OCI-LY1 (cell line): ENCODE measurements around the gene GOLPH3L.
A peak's percentile ranks its signal among the peaks of the same experiment; 100 is the strongest.

Experiments
- H2AFZ ChIP-seq: fragments of 200-600 bp; sonication (generic), shearing (Covaris generic); 2 replicates; pipeline ENCODE4 v1.6.0; 2014; ENCODE audit warnings: antibody characterized with exemption, mild to moderate bottlenecking, low read length
- H3F3A ChIP-seq: fragments of 200-600 bp; sonication (generic), shearing (Covaris generic); 2 replicates; pipeline ENCODE4 v1.6.0; 2014; ENCODE audit warnings: mild to moderate bottlenecking, antibody characterized with exemption, low read length, moderate library complexity; ENCODE audit not compliant: insufficient read depth
- H3K27ac ChIP-seq: fragments of 200-600 bp; sonication (generic); 2 replicates; pipeline ENCODE4 v1.5.1; 2014; ENCODE audit warnings: low read length, mixed run types, mild to moderate bottlenecking, low read depth; ENCODE audit not compliant: poor library complexity, severe bottlenecking
- H3K27me3 ChIP-seq: fragments of 200-600 bp; sonication (generic); 2 replicates; pipeline ENCODE4 v1.6.0; 2014; ENCODE audit warnings: antibody characterized with exemption, mild to moderate bottlenecking, low read length, moderate library complexity; ENCODE audit not compliant: insufficient read depth
- H3K36me3 ChIP-seq: fragments of 200-600 bp; sonication (generic); 2 replicates; pipeline ENCODE4 v1.6.1; 2014; ENCODE audit warnings: mild to moderate bottlenecking, antibody characterized with exemption, low read length, moderate library complexity, mixed read lengths; ENCODE audit not compliant: insufficient read depth
- H3K4me1 ChIP-seq: fragments of 200-600 bp; sonication (generic); 2 replicates; pipeline ENCODE4 v1.5.1; 2014; ENCODE audit warnings: mild to moderate bottlenecking, low read length, moderate library complexity; ENCODE audit not compliant: insufficient read depth, severe bottlenecking
- H3K4me2 ChIP-seq: fragments of 200-600 bp; sonication (generic), shearing (Covaris generic); 2 replicates; pipeline ENCODE4 v1.6.1; 2014; ENCODE audit warnings: low read length
- H3K4me3 ChIP-seq: fragments of 200-600 bp; sonication (generic); 2 replicates; pipeline ENCODE4 v1.5.1; 2014; ENCODE audit warnings: low read length, low read depth, mild to moderate bottlenecking, mixed read lengths; ENCODE audit not compliant: poor library complexity, severe bottlenecking
- H3K79me2 ChIP-seq: fragments of 200-600 bp; shearing (Covaris generic); 2 replicates; pipeline ENCODE4 v1.6.1; 2016; ENCODE audit warnings: mixed run types, low read length, mixed read lengths; ENCODE audit not compliant: insufficient read depth
- H3K9ac ChIP-seq: fragments of 200-600 bp; sonication (generic), shearing (Covaris generic); 2 replicates; pipeline ENCODE4 v1.6.1; 2014; ENCODE audit warnings: mild to moderate bottlenecking, low read length, mixed read lengths
- H3K9me2 ChIP-seq: fragments of 200-600 bp; sonication (generic), shearing (Covaris generic); 2 replicates; pipeline ENCODE4 v1.6.1; 2014; ENCODE audit warnings: low read depth, mild to moderate bottlenecking, low read length, mixed read lengths
- H3K9me3 ChIP-seq: fragments of 200-600 bp; shearing (Covaris generic); 2 replicates; pipeline ENCODE4 v1.6.1; 2014; ENCODE audit warnings: low read length, mixed read lengths
- H4K20me1 ChIP-seq: fragments of 200-600 bp; sonication (generic), shearing (Covaris generic); 2 replicates; pipeline ENCODE4 v1.6.0; 2016; ENCODE audit warnings: mild to moderate bottlenecking, low read length; ENCODE audit not compliant: insufficient read depth
- EZH2 ChIP-seq: fragments of 200-600 bp; sonication (generic), shearing (Covaris generic); IDR thresholded peaks from 2 replicates; pipeline ENCODE4 v1.8.0; 2017; ENCODE audit warnings: borderline replicate concordance, mixed run types, mild to moderate bottlenecking, antibody characterized with exemption, low read length, moderate library complexity, mixed read lengths
- TF ChIP-seq, protein P1 (sequence below): fragments of 200-600 bp; sonication (generic), shearing (Covaris generic); IDR thresholded peaks from 2 replicates; pipeline ENCODE4 v1.5.1; 2017; ENCODE audit warnings: mild to moderate bottlenecking, antibody characterized with exemption, low read length, moderate library complexity, mixed read lengths

Gene GOLPH3L

GRCh38 chr1:150621497-150622302 lies 75.3 kb downstream of the GOLPH3L start:
- peaks cover 21% of the 10 kb centered on the region for H3K4me1 ChIP-seq
- no peaks in the 10 kb centered on the region for H3F3A ChIP-seq
- no peak overlapping the region for H2AFZ ChIP-seq
- H3K27me3 ChIP-seq, result no peaks in the 10 kb centered on the region
- H3K9me3 ChIP-seq, result no peaks in the 10 kb centered on the region
- peak overlapping the region; percentile 59 for H3K27ac ChIP-seq
- TF ChIP-seq, protein P1, sequence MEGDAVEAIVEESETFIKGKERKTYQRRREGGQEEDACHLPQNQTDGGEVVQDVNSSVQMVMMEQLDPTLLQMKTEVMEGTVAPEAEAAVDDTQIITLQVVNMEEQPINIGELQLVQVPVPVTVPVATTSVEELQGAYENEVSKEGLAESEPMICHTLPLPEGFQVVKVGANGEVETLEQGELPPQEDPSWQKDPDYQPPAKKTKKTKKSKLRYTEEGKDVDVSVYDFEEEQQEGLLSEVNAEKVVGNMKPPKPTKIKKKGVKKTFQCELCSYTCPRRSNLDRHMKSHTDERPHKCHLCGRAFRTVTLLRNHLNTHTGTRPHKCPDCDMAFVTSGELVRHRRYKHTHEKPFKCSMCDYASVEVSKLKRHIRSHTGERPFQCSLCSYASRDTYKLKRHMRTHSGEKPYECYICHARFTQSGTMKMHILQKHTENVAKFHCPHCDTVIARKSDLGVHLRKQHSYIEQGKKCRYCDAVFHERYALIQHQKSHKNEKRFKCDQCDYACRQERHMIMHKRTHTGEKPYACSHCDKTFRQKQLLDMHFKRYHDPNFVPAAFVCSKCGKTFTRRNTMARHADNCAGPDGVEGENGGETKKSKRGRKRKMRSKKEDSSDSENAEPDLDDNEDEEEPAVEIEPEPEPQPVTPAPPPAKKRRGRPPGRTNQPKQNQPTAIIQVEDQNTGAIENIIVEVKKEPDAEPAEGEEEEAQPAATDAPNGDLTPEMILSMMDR, result peak; percentile 78
- no peak for TF ChIP-seq EZH2
- no peak overlapping the region for H3K4me2 ChIP-seq
- no peaks in the 10 kb centered on the region for H3K79me2 ChIP-seq
- H3K36me3 ChIP-seq, result peaks cover 89% of the 10 kb centered on the region
- no peaks in the 10 kb centered on the region for H4K20me1 ChIP-seq
- no peaks in the 10 kb centered on the region for H3K9me2 ChIP-seq
- no peak overlapping the region for H3K9ac ChIP-seq
- H3K4me3 ChIP-seq, result no peak overlapping the region

GRCh38 chr1:150620919-150621318 lies 76.0 kb downstream of the GOLPH3L start:
- Histone ChIP-seq H3K27ac (no peak overlapping the region), H3K4me3 (no peak overlapping the region), H3K4me2 (no peak overlapping the region), H3K79me2 (no peaks in the 10 kb centered on the region), H3K9me3 (no peaks in the 10 kb centered on the region), H3F3A (no peaks in the 10 kb centered on the region), H3K36me3 (peaks cover 85% of the 10 kb centered on the region), H3K9me2 (no peaks in the 10 kb centered on the region), H2AFZ (no peak overlapping the region), H3K4me1 (peaks cover 21% of the 10 kb centered on the region), H4K20me1 (no peaks in the 10 kb centered on the region), H3K27me3 (no peaks in the 10 kb centered on the region), H3K9ac (no peak overlapping the region)
- TF ChIP-seq, protein P1, result no peak
- no peak for TF ChIP-seq EZH2

GRCh38 chr1:150619576-150620509 lies 77.1 kb downstream of the GOLPH3L start:
- H3K4me3 ChIP-seq, result no peak overlapping the region
- H3K9ac ChIP-seq, result no peak overlapping the region
- H3K79me2 ChIP-seq, result no peaks in the 10 kb centered on the region
- no peak overlapping the region for H3K27ac ChIP-seq
- no peaks in the 10 kb centered on the region for H4K20me1 ChIP-seq
- no peaks in the 10 kb centered on the region for H3K27me3 ChIP-seq
- peaks cover 83% of the 10 kb centered on the region for H3K36me3 ChIP-seq
- H3F3A ChIP-seq, result no peaks in the 10 kb centered on the region
- no peak overlapping the region for H3K4me2 ChIP-seq
- H3K9me2 ChIP-seq, result no peaks in the 10 kb centered on the region
- H3K4me1 ChIP-seq, result peaks cover 21% of the 10 kb centered on the region
- TF ChIP-seq, protein P1, result peak; percentile 42
- TF ChIP-seq EZH2, result no peak
- no peak overlapping the region for H2AFZ ChIP-seq
- no peaks in the 10 kb centered on the region for H3K9me3 ChIP-seq
